ENCODE results near the gene MRPL28. TPM values are rescaled to one million over a fixed set of nuclear protein-coding genes. Genes with fewer than 3 reads are reported as not detected.
A peak's percentile ranks its signal among the peaks of the same experiment; 100 is the strongest.
"Not testable (repeated sequence)": the region's sequence is repeated elsewhere in the genome, so short reads cannot be mapped to it uniquely, and the experiment has no call there.

MRPL28 gene
- total RNA-seq, 1 donor, result 55.4 TPM

DNA sequence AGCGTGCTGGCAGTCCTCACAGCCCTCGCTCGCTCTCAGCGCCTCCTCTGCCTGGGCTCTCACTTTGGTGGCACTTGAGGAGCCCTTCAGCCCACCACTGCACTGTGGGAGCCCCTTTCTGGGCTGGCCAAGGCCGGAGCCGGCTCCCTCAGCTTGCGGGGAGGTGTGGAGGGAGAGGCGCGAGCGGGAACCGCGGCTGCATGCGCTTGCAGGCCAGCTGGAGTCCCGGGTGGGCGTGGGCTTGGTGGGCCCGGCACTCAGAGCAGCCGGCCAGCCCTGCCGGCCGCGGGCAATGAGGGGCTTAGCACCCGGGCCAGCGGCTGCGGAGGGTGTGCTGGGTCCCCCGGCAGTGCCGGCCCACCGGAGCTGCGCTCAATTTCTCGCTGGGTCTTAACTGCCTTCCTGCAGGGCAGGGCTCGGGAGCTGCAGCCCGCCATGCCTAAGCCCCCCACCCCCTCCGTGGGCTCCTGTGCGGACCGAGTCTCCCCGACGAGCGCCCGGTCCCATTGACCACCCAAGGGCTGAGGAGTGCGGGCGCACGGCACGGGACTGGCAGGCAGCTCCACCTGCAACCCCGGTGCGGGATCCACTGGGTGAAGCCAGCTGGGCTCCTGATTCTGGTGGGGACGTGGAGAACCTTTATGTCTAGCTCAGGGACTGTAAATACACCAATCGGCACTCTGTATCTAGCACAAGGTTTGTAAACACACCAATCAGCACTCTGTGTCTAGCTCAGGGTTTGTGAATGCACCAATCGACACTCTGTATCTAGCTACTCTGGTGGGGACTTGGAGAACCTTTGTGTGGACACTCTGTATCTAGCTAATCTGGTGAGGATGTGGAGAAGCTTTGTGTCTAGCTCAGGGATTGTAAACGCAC lies 29.0 kb downstream of the MRPL28 start:
- not testable (repeated sequence) for H3K4me2 ChIP-seq (ENCODE audit: insufficient read depth, low read length); H2AFZ ChIP-seq (ENCODE audit: low read length)
- H3K79me2 ChIP-seq (ENCODE audit: insufficient read depth, low read length), result peaks cover 86% of the 10 kb centered on the region

GRCh38 chr16:340370-341091 lies 29.8 kb downstream of the MRPL28 start:
- H3K36me3 ChIP-seq (ENCODE audit: insufficient read depth, low read length), result peaks cover 2% of the 10 kb centered on the region
- no peak overlapping the region for H3K4me2 ChIP-seq (ENCODE audit: insufficient read depth, low read length)
- peaks cover 87% of the 10 kb centered on the region for H3K79me2 ChIP-seq (ENCODE audit: insufficient read depth, low read length)
- H3K4me1 ChIP-seq (ENCODE audit: insufficient read depth, low read length), result no peaks in the 10 kb centered on the region
- H4K20me1 ChIP-seq (ENCODE audit: insufficient read depth, low read length), result peaks cover 40% of the 10 kb centered on the region
- H2AFZ ChIP-seq (ENCODE audit: low read length), result no peak overlapping the region
- no peak overlapping the region for H3K27ac ChIP-seq (ENCODE audit: low read depth, low read length)
- H3K27me3 ChIP-seq (ENCODE audit: insufficient read depth, low read length), result no peaks in the 10 kb centered on the region
- TF ChIP-seq, protein P1, sequence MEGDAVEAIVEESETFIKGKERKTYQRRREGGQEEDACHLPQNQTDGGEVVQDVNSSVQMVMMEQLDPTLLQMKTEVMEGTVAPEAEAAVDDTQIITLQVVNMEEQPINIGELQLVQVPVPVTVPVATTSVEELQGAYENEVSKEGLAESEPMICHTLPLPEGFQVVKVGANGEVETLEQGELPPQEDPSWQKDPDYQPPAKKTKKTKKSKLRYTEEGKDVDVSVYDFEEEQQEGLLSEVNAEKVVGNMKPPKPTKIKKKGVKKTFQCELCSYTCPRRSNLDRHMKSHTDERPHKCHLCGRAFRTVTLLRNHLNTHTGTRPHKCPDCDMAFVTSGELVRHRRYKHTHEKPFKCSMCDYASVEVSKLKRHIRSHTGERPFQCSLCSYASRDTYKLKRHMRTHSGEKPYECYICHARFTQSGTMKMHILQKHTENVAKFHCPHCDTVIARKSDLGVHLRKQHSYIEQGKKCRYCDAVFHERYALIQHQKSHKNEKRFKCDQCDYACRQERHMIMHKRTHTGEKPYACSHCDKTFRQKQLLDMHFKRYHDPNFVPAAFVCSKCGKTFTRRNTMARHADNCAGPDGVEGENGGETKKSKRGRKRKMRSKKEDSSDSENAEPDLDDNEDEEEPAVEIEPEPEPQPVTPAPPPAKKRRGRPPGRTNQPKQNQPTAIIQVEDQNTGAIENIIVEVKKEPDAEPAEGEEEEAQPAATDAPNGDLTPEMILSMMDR (IDR thresholded peaks at IDR 0.05; ENCODE audit: extremely low read depth, low read depth, low read length), result no peak
- no peak overlapping the region for H3K4me3 ChIP-seq (ENCODE audit: insufficient read depth, low read length)
- DNase-seq (ENCODE audit: insufficient read length, low spot score, missing footprints), result peak; percentile 82
- H3K9me3 ChIP-seq (ENCODE audit: low read depth, low read length), result no peaks in the 10 kb centered on the region

More for the DNA sequence above, 29.0 kb downstream of the MRPL28 start:
- not testable (repeated sequence) for H3K27me3 ChIP-seq (ENCODE audit: insufficient read depth, low read length); DNase-seq (ENCODE audit: insufficient read length, low spot score, missing footprints); H3K9me3 ChIP-seq (ENCODE audit: low read depth, low read length); H3K27ac ChIP-seq (ENCODE audit: low read depth, low read length); H3K36me3 ChIP-seq (ENCODE audit: insufficient read depth, low read length); H3K4me3 ChIP-seq (ENCODE audit: insufficient read depth, low read length); H3K4me1 ChIP-seq (ENCODE audit: insufficient read depth, low read length)
- H4K20me1 ChIP-seq (ENCODE audit: insufficient read depth, low read length), result peaks cover 39% of the 10 kb centered on the region

GRCh38 chr16:339680-340079 lies 30.7 kb downstream of the MRPL28 start:
- TF ChIP-seq, protein P1 (IDR thresholded peaks at IDR 0.05; ENCODE audit: extremely low read depth, low read depth, low read length), result no peak
- DNase-seq (ENCODE audit: insufficient read length, low spot score, missing footprints), result peak; percentile 80
- no peak overlapping the region for H3K27ac ChIP-seq (ENCODE audit: low read depth, low read length)
- H3K4me3 ChIP-seq (ENCODE audit: insufficient read depth, low read length), result no peak overlapping the region
- H2AFZ ChIP-seq (ENCODE audit: low read length), result no peak overlapping the region
- H4K20me1 ChIP-seq (ENCODE audit: insufficient read depth, low read length), result peaks cover 46% of the 10 kb centered on the region
- no peaks in the 10 kb centered on the region for H3K27me3 ChIP-seq (ENCODE audit: insufficient read depth, low read length)
- H3K79me2 ChIP-seq (ENCODE audit: insufficient read depth, low read length), result peaks cover 87% of the 10 kb centered on the region
- H3K9me3 ChIP-seq (ENCODE audit: low read depth, low read length), result no peaks in the 10 kb centered on the region
- H3K4me1 ChIP-seq (ENCODE audit: insufficient read depth, low read length), result no peaks in the 10 kb centered on the region
- no peaks in the 10 kb centered on the region for H3K36me3 ChIP-seq (ENCODE audit: insufficient read depth, low read length)
- H3K4me2 ChIP-seq (ENCODE audit: insufficient read depth, low read length), result no peak overlapping the region

DNA sequence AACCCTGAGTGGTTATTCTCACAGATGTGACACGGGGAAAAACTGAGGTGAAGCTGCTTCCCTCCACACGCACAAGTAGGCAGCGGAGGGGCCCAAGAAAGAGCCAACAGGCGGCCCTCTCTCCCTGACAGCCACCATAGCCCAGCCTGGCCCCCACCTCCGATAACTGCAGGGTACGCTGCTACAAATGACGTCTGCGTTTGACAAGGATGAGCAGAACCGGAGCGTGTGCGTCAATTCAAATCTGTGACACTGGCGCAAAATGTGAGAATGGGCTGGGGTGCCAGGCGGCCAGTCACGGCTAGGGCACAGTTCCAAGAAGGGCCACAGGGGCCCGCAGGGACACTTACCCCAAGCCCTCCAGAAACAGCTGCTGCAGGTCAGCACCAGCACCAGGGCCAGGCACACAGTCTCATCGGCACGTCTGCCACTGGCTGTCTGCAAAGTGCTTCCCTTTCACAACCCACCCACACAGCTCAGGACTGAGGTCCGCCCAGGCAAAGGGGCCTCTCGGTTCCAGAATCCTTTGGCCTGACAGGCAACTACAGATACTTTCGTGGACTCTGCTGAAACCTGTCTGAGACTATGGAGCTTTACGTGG lies 32.3 kb downstream of the MRPL28 start:
- peak; percentile 53 for DNase-seq (ENCODE audit: insufficient read length, low spot score, missing footprints)
- no peaks in the 10 kb centered on the region for H3K4me1 ChIP-seq (ENCODE audit: insufficient read depth, low read length)
- TF ChIP-seq, protein P1 (IDR thresholded peaks at IDR 0.05; ENCODE audit: extremely low read depth, low read depth, low read length), result no peak
- no peak overlapping the region for H3K27ac ChIP-seq (ENCODE audit: low read depth, low read length)
- no peak overlapping the region for H3K4me3 ChIP-seq (ENCODE audit: insufficient read depth, low read length)
- no peak overlapping the region for H3K4me2 ChIP-seq (ENCODE audit: insufficient read depth, low read length)
- no peaks in the 10 kb centered on the region for H3K9me3 ChIP-seq (ENCODE audit: low read depth, low read length)
- H3K36me3 ChIP-seq (ENCODE audit: insufficient read depth, low read length), result no peaks in the 10 kb centered on the region
- no peak overlapping the region for H2AFZ ChIP-seq (ENCODE audit: low read length)
- H3K27me3 ChIP-seq (ENCODE audit: insufficient read depth, low read length), result no peaks in the 10 kb centered on the region
- H3K79me2 ChIP-seq (ENCODE audit: insufficient read depth, low read length), result peaks cover 88% of the 10 kb centered on the region
- H4K20me1 ChIP-seq (ENCODE audit: insufficient read depth, low read length), result peaks cover 53% of the 10 kb centered on the region

Measured in osteoblast (primary cell).